ENCODE measurements around the gene LPXN.

DNA sequence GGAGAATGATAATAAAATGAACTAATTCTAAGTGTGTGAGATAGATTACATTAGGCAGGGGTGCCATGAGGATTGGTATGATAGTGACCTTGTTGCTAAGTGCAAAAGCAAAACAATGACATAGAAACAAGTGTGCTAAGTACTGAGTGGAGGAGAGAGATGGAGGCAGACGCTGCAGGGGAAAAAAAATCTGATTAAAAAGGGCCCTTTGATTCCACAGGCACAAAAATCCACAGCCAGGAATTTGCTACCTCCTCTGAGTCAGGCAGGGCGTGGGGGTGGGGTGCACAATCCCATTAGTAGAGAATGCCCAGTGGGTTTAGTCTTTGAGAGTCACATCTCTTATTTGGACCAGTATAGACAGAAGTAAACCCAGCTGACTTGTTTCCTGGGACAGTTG, 46.7 kb upstream of the LPXN start, which contains the start of gene CNTF:
- TF ChIP-seq EZH2 (IDR thresholded peaks at IDR 0.05; ENCODE audit: insufficient read depth, poor library complexity, severe bottlenecking) (no peak), EZH2phosphoT487 (IDR thresholded peaks at IDR 0.05; ENCODE audit: insufficient read depth, low read depth) (no peak)
